Measurements from ENCODE around the gene CAV1. TPM values are rescaled to one million over a fixed set of nuclear protein-coding genes. Genes with fewer than 3 reads are reported as not detected.

CAV1 gene
- total RNA-seq, 1 experiment from 2014 or later = 20.2 TPM

- H4K5ac ChIP-seq (ENCODE audit: insufficient read length, low read depth, low read length) = no peak overlapping the region
- no peak overlapping the region for H2BK20ac ChIP-seq (ENCODE audit: low read depth, low read length, poor library complexity, severe bottlenecking)
- H3K27me3 ChIP-seq (ENCODE audit: insufficient read depth, low read length) = no peaks in the 10 kb centered on the region
- H3K56ac ChIP-seq (ENCODE audit: insufficient read length, low read depth, low read length) = no peak overlapping the region
- no peaks in the 10 kb centered on the region for H3K23me2 ChIP-seq (ENCODE audit: insufficient read length, low read depth, low read length, poor library complexity, severe bottlenecking)
- H3K23ac ChIP-seq (ENCODE audit: insufficient read length, low read depth, low read length) = no peak overlapping the region
- no peaks in the 10 kb centered on the region for H3K9me3 ChIP-seq (ENCODE audit: control insufficient read depth, low read depth, low read length)
- H3K36me3 Mint-ChIP-seq (ENCODE audit: insufficient read depth in 1 of 3, low read depth in 3 of 3) = no peaks in the 10 kb centered on the region
- H3K9me3 Mint-ChIP-seq = peaks cover 0 to 2% of the 10 kb centered on the region in 2 experiments; a peak in 2 of 5 replicates
- no peak overlapping the region for H2AK5ac ChIP-seq (ENCODE audit: insufficient read length, low read length)
- no peak for DNase-seq
- H2AFZ ChIP-seq (ENCODE audit: low read length) = no peak overlapping the region
- H4K8ac ChIP-seq (replicated peaks; ENCODE audit: insufficient read length, low read depth, low read length) = no peak overlapping the region
- H2BK5ac ChIP-seq (ENCODE audit: insufficient read length, low read length) = no peak overlapping the region
- no CpG with 5 or more reads among the region's 1 CpG for WGBS (ENCODE audit: extremely low coverage, insufficient read length, low lambda C conversion rate)
- no peak overlapping the region for H3K4me2 ChIP-seq (ENCODE audit: insufficient read depth, insufficient read length, low read length)
- no peak overlapping the region for H3K14ac ChIP-seq (ENCODE audit: insufficient read depth, low read length)
- H2BK120ac ChIP-seq (ENCODE audit: low read depth, low read length, poor library complexity, severe bottlenecking) = no peak overlapping the region
- no peaks in the 10 kb centered on the region for H3K27me3 Mint-ChIP-seq (ENCODE audit: low read depth)
- no peaks in the 10 kb centered on the region for H3K4me1 ChIP-seq (ENCODE audit: insufficient read depth, low read length)
- no peak overlapping the region for H3K18ac ChIP-seq (ENCODE audit: insufficient read length, low read depth, low read length)
- H4K20me1 ChIP-seq (ENCODE audit: control insufficient read depth, insufficient read depth, insufficient read length) = no peaks in the 10 kb centered on the region
- H3K4me1 Mint-ChIP-seq = peaks cover 4 to 10% of the 10 kb centered on the region in 2 experiments
- TF ChIP-seq CTCF (conservative IDR thresholded peaks at IDR 0.05) = no peak
- no peak overlapping the region for H3K4ac ChIP-seq (ENCODE audit: low read depth, low read length)
- H2BK12ac ChIP-seq (ENCODE audit: insufficient read length, low read depth, low read length) = no peak overlapping the region
- H4K91ac ChIP-seq (ENCODE audit: insufficient read length, low read depth, low read length) = no peak overlapping the region
- no peaks in the 10 kb centered on the region for H3K79me1 ChIP-seq (ENCODE audit: insufficient read depth, low read depth, low read length, poor library complexity, severe bottlenecking)
- no peak overlapping the region for H2BK15ac ChIP-seq (ENCODE audit: low read depth, low read length)
- H3K27ac Mint-ChIP-seq = no peak overlapping the region
- no peaks in the 10 kb centered on the region for H3K79me2 ChIP-seq (ENCODE audit: insufficient read depth, low read length)
- H3T11ph ChIP-seq (ENCODE audit: low read length) = no peak overlapping the region
- no peak overlapping the region for H3K4me3 Mint-ChIP-seq
- H3K9ac ChIP-seq (ENCODE audit: extremely low read depth, insufficient read length, low read length) = no peak overlapping the region
- H3K27ac ChIP-seq (ENCODE audit: insufficient read length, low read depth, low read length) = no peak overlapping the region
Measured at GRCh38 chr7:116583653-116584052, 58.8 kb downstream of the CAV1 start.

Measured in H9 (cell line).